Calu3 (cell line): ENCODE results near the gene MEMO1. TPM values are rescaled to one million over a fixed set of nuclear protein-coding genes. Genes with fewer than 3 reads are reported as not detected.
"Not testable (repeated sequence)": the region's sequence is repeated elsewhere in the genome, so short reads cannot be mapped to it uniquely, and the experiment has no call there.

Experiments used
- BruUV-seq: library from RNA; stranded (reverse); fragments of 400-500 nt; replicated peaks from 2 replicates; lab custom pipeline; 2021; lab: Mats Ljungman, UMichigan
- CTCF ChIA-PET: fragments of 300-600 bp; sonication (Branson Sonifier 250); formaldehyde crosslinking; loops from one replicate; lab custom pipeline; 2022; ENCODE audit warnings: antibody characterized with exemption; lab: Charles Lee
- DNase-seq: peaks from one replicate; pipeline ENCODE4 v3.0.0; 2022
- H3K27ac Mint-ChIP-seq: one replicate; pipeline ENCODE4 v1.8.0; 2022; ENCODE audit warnings: mixed read lengths; ENCODE audit not compliant: unreplicated experiment
- H3K27me3 Mint-ChIP-seq: one replicate; pipeline ENCODE4 v1.8.0; 2022; ENCODE audit warnings: mixed read lengths; ENCODE audit not compliant: unreplicated experiment
- H3K36me3 Mint-ChIP-seq: one replicate; pipeline ENCODE4 v1.8.0; 2022; ENCODE audit warnings: mild to moderate bottlenecking, moderate library complexity, mixed read lengths; ENCODE audit not compliant: insufficient read depth, unreplicated experiment
- H3K4me1 Mint-ChIP-seq: one replicate; pipeline ENCODE4 v1.8.0; 2022; ENCODE audit warnings: mild to moderate bottlenecking, low read depth, mixed read lengths; ENCODE audit not compliant: unreplicated experiment
- H3K4me3 Mint-ChIP-seq: one replicate; pipeline ENCODE4 v1.8.0; 2022; ENCODE audit warnings: mild to moderate bottlenecking, low read depth, moderate library complexity, mixed read lengths; ENCODE audit not compliant: unreplicated experiment
- H3K9me3 Mint-ChIP-seq: one replicate; pipeline ENCODE4 v1.8.0; 2022; ENCODE audit warnings: low read depth, mixed read lengths; ENCODE audit not compliant: unreplicated experiment
- CTCF ChIP-seq: fragments of 200-600 bp; IDR thresholded peaks from one replicate; pipeline ENCODE4 v1.8.0; 2022; ENCODE audit warnings: antibody characterized with exemption; ENCODE audit not compliant: unreplicated experiment
- intact Hi-C: fragments of 100-400 bp; cut with micrococcal nuclease; formaldehyde crosslinking; loops from one replicate; pipeline ENCODE4 v1.10.0; 2022; ENCODE audit not compliant: unreplicated experiment
- total RNA-seq: library from RNA; stranded (reverse); gene quantifications from 2 replicates; pipeline ENCODE4 v1.2.3, GENCODE V29; 2022

MEMO1 gene
- total RNA-seq, 1 experiment from 2014 or later: 53.9 TPM

GRCh38 chr2:32012872-32013271 is 2.1 kb upstream of the MEMO1 start:
- Mint-ChIP-seq H3K9me3 (no peaks in the 10 kb centered on the region), H3K4me1 (peaks cover 1% of the 10 kb centered on the region), H3K27ac (no peak overlapping the region), H3K27me3 (no peaks in the 10 kb centered on the region), H3K4me3 (no peak overlapping the region), H3K36me3 (peaks cover 32% of the 10 kb centered on the region)
- BruUV-seq: no TSS peak
- TF ChIP-seq CTCF: no peak
- DNase-seq: no peak
- CTCF ChIA-PET: interaction anchor here (1.3 kb wide), 1 partner anchor 50 kb away, joined by 3 read pairs; no protein-coding TSS in a partner anchor
- intact Hi-C loops: no loop called here

- peaks cover 13% of the 10 kb centered on the region for H3K4me1 Mint-ChIP-seq
- CTCF ChIA-PET: no interaction called here
- no peak for TF ChIP-seq CTCF
- no peaks in the 10 kb centered on the region for H3K9me3 Mint-ChIP-seq
- H3K27me3 Mint-ChIP-seq: no peaks in the 10 kb centered on the region
- peaks cover 32% of the 10 kb centered on the region for H3K36me3 Mint-ChIP-seq
- TSS peak; percentile 86 for BruUV-seq
- peak overlapping the region; percentile 86 for H3K27ac Mint-ChIP-seq
- intact Hi-C loops: no loop called here
- H3K4me3 Mint-ChIP-seq: peak overlapping the region; percentile 87
- DNase-seq: no peak
Measured at GRCh38 chr2:32011485-32011960, 715 bp upstream of the MEMO1 start.

GRCh38 chr2:32010280-32010669 is 533 bp downstream of the MEMO1 start:
- CTCF ChIA-PET: not testable (repeated sequence)

GRCh38 chr2:32009516-32010256 is 1.1 kb downstream of the MEMO1 start:
- CTCF ChIA-PET: interaction anchor here (1.9 kb wide), 1 partner anchor 30 kb away, joined by 8 read pairs; the partner anchor contains the start of gene DPY30
- Mint-ChIP-seq H3K4me1 (peaks cover 32% of the 10 kb centered on the region), H3K4me3 (peak overlapping the region; percentile 87), H3K27ac (peak overlapping the region; percentile 72), H3K27me3 (no peaks in the 10 kb centered on the region), H3K36me3 (peaks cover 34% of the 10 kb centered on the region), H3K9me3 (no peaks in the 10 kb centered on the region)
- peak; percentile 35 for DNase-seq
- BruUV-seq: no TSS peak
- intact Hi-C loops: loop anchor here (5.0 to 10.0 kb wide), 2 partner anchors 53 to 125 kb away; partner anchors contain the start of gene SPAST
- no peak for TF ChIP-seq CTCF

More at GRCh38 chr2:32010280-32010669, 533 bp downstream of the MEMO1 start:
- H3K27ac Mint-ChIP-seq, intact Hi-C loops, H3K9me3 Mint-ChIP-seq, BruUV-seq, H3K27me3 Mint-ChIP-seq: not testable (repeated sequence)
- peaks cover 26% of the 10 kb centered on the region for H3K4me1 Mint-ChIP-seq
- DNase-seq: peak; percentile 64
- peak overlapping the region; percentile 87 for H3K4me3 Mint-ChIP-seq
- H3K36me3 Mint-ChIP-seq: peaks cover 28% of the 10 kb centered on the region
